Right atrium auricular region (tissue), 2 donors: Measurements from ENCODE around the gene HOXB8. TPM values are rescaled to one million over a fixed set of nuclear protein-coding genes. Genes with fewer than 3 reads are reported as not detected.
A peak's percentile ranks its signal among the peaks of the same experiment; 100 is the strongest.

Experiments used
- DNase-seq: peaks from one replicate; pipeline ENCODE4 v3.0.0-alpha.2; 2019; ENCODE audit warnings: low spot score
- H3K27ac ChIP-seq, 2 donors: fragments of 200-600 bp; sonication (generic); 1 replicate in 1 of 2; 2 replicates in 1 of 2; pipeline ENCODE4 v1.5.1; 2016 to 2019
- H3K27me3 ChIP-seq, 2 donors: fragments of 200-600 bp; sonication (generic); one replicate each; pipeline versions ENCODE4 v1.5.1 to v1.6.0; 2017 to 2019
- H3K36me3 ChIP-seq: fragments of 200-600 bp; sonication (generic); one replicate; pipeline ENCODE4 v1.5.1; 2016
- H3K4me1 ChIP-seq, 2 donors: fragments of 200-600 bp; sonication (generic); one replicate each; pipeline versions ENCODE4 v1.5.1 to v1.6.0; 2017 to 2019
- H3K4me3 ChIP-seq, 2 donors: fragments of 200-600 bp; sonication (generic); 1 replicate in 1 of 2; 2 replicates in 1 of 2; pipeline ENCODE4 v1.5.1; 2017 to 2019; ENCODE audit warnings: mild to moderate bottlenecking in 1 of 2, moderate library complexity in 1 of 2
- H3K9me3 ChIP-seq, 2 donors: fragments of 200-600 bp; sonication (generic); one replicate each; pipeline ENCODE4 v1.5.1; 2019
- total RNA-seq, 2 donors: library from RNA; depleted of rRNA; stranded (reverse); fragments of >200 nt; gene quantifications; one replicate each; pipeline ENCODE4 v1.1.0, GENCODE V29; 2016
- TF ChIP-seq, protein P1 (sequence below), 2 donors: fragments of 200-600 bp; sonication (generic); IDR thresholded peaks; one replicate each; pipeline ENCODE4 v1.5.1; 2019; ENCODE audit warnings: antibody characterized with exemption in 2 of 2

The HOXB8 gene
- total RNA-seq, 2 donors from 2014 or later = not detected

DNA sequence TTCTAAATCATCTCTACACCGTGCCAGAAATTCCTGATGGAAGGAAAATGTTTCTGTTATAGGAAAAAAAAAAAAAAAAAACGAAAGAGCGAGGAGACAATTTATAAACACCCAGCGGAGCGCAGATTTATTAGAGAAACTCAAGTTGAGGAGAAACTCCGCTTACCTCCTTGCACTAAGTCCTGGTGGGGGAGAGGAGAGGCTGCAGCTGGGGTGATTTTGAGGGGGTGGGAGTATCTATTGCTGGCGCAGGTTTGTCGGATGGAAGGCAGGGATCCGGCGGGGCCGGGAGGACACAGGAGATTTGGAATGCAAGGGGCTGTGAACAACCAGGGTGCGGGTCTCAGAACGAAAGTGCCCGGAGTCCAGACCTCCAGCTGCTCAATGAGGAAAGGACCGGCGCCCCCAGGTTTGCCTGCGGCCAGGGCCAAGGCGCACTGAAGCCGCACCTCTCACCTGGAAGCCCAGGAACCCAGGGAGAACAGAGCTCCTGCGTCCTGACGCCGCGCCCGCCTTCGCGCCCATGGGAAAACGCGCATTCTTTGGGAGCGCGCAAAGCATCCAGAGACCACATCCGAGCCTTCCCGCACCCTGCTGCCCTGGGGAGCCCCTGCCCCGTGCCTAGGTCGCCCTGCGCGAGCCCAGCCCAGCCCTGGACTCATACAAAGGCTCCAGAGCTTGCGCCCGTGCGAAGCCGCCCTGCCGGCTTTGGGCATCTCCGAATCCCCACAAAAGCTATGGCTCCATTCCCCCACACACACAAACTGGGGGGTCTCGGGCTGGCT, 2.6 kb upstream of the HOXB8 start:
- Histone ChIP-seq H3K4me3 (no peak overlapping the region), H3K27ac (no peak overlapping the region), H3K36me3 (no peaks in the 10 kb centered on the region), H3K4me1 (peaks cover 0 to 35% of the 10 kb centered on the region in 2 donors), H3K27me3 (peaks cover 73 to 79% of the 10 kb centered on the region in 2 donors), H3K9me3 (no peaks in the 10 kb centered on the region)
- TF ChIP-seq, protein P1, sequence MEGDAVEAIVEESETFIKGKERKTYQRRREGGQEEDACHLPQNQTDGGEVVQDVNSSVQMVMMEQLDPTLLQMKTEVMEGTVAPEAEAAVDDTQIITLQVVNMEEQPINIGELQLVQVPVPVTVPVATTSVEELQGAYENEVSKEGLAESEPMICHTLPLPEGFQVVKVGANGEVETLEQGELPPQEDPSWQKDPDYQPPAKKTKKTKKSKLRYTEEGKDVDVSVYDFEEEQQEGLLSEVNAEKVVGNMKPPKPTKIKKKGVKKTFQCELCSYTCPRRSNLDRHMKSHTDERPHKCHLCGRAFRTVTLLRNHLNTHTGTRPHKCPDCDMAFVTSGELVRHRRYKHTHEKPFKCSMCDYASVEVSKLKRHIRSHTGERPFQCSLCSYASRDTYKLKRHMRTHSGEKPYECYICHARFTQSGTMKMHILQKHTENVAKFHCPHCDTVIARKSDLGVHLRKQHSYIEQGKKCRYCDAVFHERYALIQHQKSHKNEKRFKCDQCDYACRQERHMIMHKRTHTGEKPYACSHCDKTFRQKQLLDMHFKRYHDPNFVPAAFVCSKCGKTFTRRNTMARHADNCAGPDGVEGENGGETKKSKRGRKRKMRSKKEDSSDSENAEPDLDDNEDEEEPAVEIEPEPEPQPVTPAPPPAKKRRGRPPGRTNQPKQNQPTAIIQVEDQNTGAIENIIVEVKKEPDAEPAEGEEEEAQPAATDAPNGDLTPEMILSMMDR (IDR thresholded peaks at IDR 0.05) = no peak
- DNase-seq = no peak

DNA sequence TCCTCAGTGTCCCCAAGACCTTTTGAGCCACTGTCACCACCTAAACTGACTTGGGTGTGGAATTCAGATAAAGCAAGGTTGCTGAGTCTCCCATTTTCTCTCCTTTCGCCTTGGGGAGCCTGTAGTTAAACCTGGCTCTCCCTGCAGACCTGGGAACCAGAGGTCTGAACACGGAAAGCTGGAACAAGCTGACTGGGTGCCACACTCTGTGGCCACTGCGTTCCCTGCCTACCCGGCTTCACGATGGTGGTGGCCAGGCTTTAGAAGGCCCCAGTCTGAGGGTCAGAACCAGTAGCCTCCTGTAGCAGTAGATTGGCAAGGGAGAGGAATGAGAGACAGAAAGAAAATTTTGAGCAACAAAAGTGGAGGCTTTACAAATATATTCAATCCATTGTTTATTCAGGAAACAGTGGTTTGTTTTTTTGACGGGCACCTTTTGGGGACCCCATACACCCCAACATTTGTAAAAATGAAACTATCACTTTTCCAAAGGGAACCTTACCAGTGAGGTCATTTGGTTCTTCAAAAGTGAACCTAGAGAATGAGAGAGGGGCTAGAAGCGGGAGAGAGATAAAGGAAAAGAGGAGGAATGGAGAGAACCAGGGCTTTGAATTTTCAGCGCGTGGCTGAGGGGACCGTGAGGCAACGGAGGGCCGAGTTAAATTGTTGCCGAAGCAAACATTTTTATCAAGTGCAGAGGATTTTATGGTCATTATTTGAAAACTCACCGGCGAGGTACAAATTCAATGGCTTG, 1.8 kb upstream of the HOXB8 start:
- Histone ChIP-seq H3K27ac (no peak overlapping the region), H3K27me3 (peaks cover 75 to 81% of the 10 kb centered on the region in 2 donors), H3K4me3 (no peak overlapping the region), H3K4me1 (peaks cover 0 to 41% of the 10 kb centered on the region in 2 donors), H3K9me3 (no peaks in the 10 kb centered on the region), H3K36me3 (no peaks in the 10 kb centered on the region)
- DNase-seq = no peak
- TF ChIP-seq, protein P1 (IDR thresholded peaks at IDR 0.05) = no peak

GRCh38 chr17:48615963-48616716, 1.0 kb upstream of the HOXB8 start:
- Histone ChIP-seq H3K27ac (no peak overlapping the region), H3K9me3 (no peaks in the 10 kb centered on the region), H3K4me3 (no peak overlapping the region), H3K4me1 (peaks cover 0 to 47% of the 10 kb centered on the region in 2 donors), H3K36me3 (no peaks in the 10 kb centered on the region), H3K27me3 (peaks cover 81 to 82% of the 10 kb centered on the region in 2 donors)
- TF ChIP-seq, protein P1 (IDR thresholded peaks at IDR 0.05) = no peak
- no peak for DNase-seq

- peaks cover 79 to 84% of the 10 kb centered on the region in 2 donors for H3K27me3 ChIP-seq
- no peaks in the 10 kb centered on the region for H3K36me3 ChIP-seq
- TF ChIP-seq, protein P1 (IDR thresholded peaks at IDR 0.05) = no peak
- no peak for DNase-seq
- H3K4me1 ChIP-seq = peaks cover 0 to 61% of the 10 kb centered on the region in 2 donors
- no peaks in the 10 kb centered on the region for H3K9me3 ChIP-seq
- H3K27ac ChIP-seq = no peak overlapping the region
- peak overlapping the region in 1 of 2 donors; percentile 20 for H3K4me3 ChIP-seq
Observed at GRCh38 chr17:48613862-48614694, 1.0 kb downstream of the HOXB8 start.
